ENCODE results near the gene STRBP.
"Not testable (repeated sequence)": the region's sequence is repeated elsewhere in the genome, so short reads cannot be mapped to it uniquely, and the experiment has no call there.

The STRBP gene

DNA sequence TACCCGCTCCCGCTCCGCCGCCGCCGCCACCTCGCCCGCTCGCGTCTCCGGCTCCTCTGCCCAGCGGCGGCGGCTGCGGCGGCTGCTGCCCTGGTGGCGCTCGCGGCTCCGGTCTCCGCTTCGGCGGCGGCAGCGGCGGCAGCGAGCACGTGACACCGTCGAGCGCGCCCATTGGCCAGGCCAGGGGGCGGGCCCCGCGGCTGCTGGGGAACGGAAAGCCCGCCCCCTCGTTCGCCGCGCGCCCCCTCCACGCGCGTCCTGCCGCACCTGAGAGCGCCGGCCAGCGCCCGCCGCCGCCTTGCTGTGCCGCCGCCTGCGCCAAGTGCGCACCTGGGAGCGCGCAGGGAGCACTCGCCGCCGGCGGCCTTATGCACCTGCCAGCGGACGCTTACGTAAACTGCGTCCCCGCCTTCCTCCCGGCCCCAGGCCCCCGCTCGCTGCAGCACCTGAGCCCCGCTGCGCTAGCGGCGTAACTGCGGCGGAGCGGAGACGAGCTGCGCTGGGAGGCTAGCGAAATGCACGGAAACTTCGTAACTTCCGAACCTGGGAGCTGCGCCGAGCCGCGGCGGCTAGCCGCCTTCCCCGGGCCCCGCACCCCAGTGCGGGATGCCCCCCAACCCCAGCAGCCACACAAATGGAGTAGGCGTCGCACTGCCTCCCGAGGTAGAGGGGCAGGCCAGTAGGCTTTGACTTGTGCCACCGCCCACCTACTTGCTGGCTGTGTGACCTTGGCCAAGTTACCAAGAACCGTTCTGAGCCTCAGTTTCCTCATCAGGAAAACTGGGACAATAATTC lies at the start of gene STRBP:
Gene STRBP (minus strand): TSS at position 122 of the 795 bp plus-strand sequence. CDS start 84,452 bp downstream, outside the sequence.
- peak; percentile 71 for DNase-seq

DNA sequence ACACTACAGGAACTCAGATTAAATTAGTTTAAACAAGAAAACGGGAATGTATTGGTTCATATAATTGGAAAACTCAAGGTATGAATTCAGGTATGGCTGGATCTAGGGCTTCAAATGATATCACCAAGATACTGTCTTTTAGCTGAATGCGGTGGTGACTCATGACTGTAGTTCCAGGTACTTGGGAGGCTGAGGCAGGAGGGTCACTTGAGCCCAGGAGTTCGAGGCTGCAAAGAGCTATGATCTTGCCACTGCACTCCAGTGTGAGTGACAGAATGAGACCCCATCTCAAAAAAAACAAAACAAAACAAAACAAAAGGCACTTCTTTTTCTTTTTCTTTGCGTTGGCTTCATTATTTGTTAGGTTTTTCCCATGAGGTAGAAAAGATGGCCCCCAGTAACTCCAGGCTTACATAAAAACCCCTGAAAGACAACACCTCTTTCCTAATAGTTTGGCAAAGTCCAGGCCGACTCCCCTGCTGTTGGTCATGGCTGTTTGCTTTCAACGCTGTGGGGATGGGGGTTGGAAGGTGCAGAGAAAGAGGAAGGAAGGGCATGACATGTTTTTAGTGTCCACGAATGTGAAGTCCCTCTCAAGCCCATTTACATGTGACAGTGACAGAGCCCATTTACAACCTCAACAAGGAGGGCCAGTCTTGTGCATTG lies 47.8 kb upstream of the STRBP start:
- no peak for DNase-seq

DNA sequence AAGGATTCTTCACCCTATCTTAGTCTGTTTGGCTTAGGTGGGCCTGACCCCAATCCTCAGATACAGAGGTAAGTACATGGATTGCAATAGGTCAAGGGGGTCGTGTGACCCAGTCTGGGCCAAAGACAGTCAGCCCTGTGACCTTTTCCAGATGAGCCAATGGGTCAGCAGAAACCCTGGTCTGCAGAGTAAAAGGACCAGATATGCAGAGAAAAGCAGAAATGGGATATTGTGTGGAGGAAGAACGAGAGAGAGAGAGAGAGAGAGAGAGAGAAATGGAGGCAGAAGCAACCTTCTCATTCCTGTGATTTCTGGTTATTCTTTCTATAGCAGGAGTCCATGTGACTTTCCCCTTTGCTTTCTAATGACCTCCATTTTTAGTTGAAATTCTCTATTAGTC lies 47.2 kb upstream of the STRBP start:
- no peak for DNase-seq

GRCh38 chr9:123314617-123315016 lies 46.2 kb upstream of the STRBP start:
- DNase-seq: no peak

DNA sequence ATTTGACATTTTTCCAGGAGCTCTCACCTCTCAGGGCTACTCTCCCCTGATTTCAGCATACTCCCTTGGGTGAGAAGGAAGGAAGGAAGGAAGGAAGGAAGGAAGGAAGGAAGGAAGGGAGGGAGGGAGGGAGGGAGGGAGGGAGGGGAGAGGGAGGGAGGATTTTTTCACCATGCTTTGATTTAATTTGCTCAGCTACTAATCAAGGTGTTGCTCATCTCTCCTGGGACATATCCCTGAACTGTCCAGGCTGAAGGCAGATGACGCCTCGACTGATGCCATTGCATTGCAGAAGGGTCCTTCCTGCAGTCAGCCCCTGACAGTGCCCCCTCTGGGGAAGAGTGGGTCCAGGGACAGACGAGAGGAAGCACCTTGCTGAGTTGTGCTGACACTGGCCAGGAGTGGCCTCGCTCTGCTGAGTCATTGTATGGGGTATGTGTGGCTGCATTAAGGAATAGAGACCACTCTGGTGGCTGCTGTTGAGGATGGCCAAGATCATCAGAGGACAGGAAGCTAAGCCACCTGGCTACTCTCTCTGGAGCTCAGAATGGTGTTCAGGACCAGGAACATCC lies 44.0 kb upstream of the STRBP start:
- no peak for DNase-seq

- DNase-seq: no peak
Measured at GRCh38 chr9:123311250-123311752, 42.9 kb upstream of the STRBP start.

GRCh38 chr9:123310551-123311249 lies 42.3 kb upstream of the STRBP start:
- no peak for DNase-seq

GRCh38 chr9:123309611-123310010 lies 41.2 kb upstream of the STRBP start:
- no peak for DNase-seq

- no peak for DNase-seq
Measured at GRCh38 chr9:123305879-123306278, 37.5 kb upstream of the STRBP start.

DNA sequence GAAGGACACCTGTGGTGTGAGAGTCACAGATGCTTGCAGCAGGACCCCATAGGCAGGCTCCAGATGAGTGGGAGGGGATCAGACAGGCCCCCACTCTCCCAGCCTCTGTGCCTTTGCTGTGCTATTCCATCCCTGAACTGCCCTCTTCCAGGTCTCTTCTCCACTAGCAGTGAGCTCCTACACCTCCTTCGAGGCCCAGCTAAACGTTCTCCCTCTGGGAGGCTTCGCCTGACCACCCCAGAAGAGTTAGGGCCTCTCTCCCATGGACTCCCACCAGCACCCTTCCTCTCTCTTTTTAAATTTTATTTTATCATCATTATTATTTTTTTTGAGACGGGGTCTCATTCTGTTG lies 35.9 kb upstream of the STRBP start:
- no peak for DNase-seq

- no peak for DNase-seq
Measured at GRCh38 chr9:123302348-123303214, 34.2 kb upstream of the STRBP start.

DNA sequence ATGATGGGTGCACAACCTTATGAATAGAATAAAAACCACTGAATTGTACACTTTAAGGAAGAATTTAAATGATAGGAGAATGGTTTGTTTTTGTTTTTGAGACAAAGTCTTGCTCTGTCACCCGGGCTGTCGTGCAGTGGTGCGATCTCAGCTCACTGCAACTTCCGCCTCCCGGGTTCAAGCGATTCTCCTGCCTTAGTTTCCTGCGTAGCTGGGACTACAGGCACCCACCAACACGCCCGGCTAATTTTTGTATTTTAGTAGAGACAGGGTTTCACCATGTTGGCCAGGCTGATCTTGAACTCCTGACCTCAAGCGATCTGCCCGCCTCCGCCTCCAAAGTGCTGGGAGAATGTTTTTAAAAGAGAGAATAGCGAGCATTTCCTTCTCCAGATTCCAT lies 33.5 kb upstream of the STRBP start:
- DNase-seq: not testable (repeated sequence)

- no peak for DNase-seq
Measured at GRCh38 chr9:123300554-123300953, 32.2 kb upstream of the STRBP start.

GRCh38 chr9:123299558-123300126 lies 31.3 kb upstream of the STRBP start:
- no peak for DNase-seq

GRCh38 chr9:123296174-123296573 lies 27.8 kb upstream of the STRBP start:
- no peak for DNase-seq

DNA sequence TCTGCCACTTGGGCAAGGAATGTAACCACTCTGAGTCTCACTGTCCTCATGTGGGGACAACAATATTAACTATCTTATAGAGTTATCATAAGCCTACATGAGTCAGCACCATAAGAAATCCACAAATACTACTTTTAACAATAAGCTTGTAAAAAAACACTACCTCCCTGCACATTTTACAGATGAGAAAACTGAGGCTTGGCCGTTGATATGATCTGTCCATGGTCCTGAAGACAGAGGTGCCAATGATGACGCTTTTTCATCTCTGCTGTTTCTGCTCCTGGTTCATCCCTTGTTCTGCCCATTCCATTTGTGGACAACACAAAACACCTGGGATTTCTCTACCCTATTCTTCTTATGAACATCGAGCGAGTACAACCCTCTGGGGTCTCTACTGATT lies 23.4 kb upstream of the STRBP start:
- DNase-seq: no peak

GRCh38 chr9:123290764-123291163 lies 22.4 kb upstream of the STRBP start:
- no peak for DNase-seq

GRCh38 chr9:123287639-123288038 lies 19.3 kb upstream of the STRBP start:
- no peak for DNase-seq

DNA sequence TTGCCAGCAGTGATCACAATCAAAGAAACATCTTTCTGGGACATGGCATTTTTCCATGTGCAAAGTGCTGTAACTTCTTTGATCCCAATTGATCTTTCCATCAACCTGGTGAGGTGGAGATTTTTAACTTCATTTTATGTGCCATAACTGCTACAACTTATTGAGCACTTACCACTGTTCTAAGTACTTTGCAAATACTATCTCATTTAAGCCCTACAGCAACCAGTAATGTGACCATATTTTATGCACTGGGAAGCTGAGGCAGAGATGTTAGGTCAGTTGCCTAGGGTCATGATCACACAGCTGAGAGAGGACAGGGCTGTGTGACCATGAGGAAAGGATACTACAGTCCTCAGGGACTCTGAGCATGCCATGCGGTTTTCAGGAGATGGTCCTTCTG lies 17.9 kb upstream of the STRBP start:
- DNase-seq: no peak

- DNase-seq: no peak
Measured at GRCh38 chr9:123284656-123285055, 16.3 kb upstream of the STRBP start.

GRCh38 chr9:123283455-123283854 lies 15.1 kb upstream of the STRBP start:
- no peak for DNase-seq

DNA sequence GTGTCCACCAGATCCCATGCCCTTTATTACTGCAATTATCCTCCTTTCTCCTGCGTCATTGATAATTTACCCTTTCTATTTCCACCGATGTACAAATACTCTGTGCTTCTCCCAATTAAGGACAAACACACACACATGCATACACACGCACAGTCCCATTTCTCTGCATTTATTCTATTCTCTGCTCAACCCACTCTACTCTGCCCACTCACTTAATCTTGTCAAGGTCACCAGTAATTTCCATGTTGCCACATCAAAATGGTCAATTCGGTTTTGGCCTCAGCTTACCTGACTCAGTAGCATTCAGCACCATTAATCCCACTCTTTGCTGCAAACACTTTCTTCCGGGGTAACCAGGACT lies 14.6 kb upstream of the STRBP start:
- DNase-seq: no peak

Data from fibroblast of upper back skin (primary cell).